ENCODE data around the gene P2RX1. TPM values are rescaled to one million over a fixed set of nuclear protein-coding genes. Genes with fewer than 3 reads are reported as not detected.

Gene P2RX1
- total and polyA plus RNA-seq, 2 of the 4 experiments (the other 2 are of a cell fraction): not detected

DNA sequence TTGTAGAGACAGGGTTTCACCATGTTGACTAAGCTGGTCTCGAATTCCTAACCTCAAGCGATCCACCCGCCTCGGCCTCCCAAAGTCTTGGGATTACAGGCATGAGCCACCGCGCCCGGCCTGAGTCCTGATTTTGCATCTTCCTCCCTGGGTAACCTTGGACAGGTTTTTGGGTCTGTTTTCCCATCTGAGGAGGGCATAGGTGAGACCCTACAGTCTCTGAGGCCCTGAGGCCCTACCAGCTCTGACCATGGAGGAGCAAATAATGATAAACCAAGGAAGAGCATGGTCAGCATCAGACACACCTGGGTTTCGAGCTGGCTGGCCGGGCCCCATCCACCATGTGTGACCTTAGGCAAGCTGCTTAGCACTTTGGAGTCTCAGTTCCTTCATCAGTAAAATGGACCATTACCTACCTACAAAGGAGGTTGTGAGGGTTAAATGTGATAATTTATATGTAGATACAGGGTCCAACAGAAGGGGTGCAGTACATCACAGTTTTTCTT, 69.0 kb downstream of the P2RX1 start:
- H3K18ac ChIP-seq (ENCODE audit: low read depth, low read length): no peak overlapping the region
- in situ Hi-C loops (cut with MboI; ENCODE audit: low sequenced_read_pairs): no loop called here
- no peak for TF ChIP-seq NFE2L2 (IDR thresholded peaks at IDR 0.05; ENCODE audit: low read depth, low read length)
- no CpG with 5 or more reads among the region's 9 CpGs for WGBS, 2 experiments (ENCODE audit: extremely low coverage in 2 of 2, insufficient read length in 1 of 2)
- H2AK5ac ChIP-seq (ENCODE audit: low read depth, low read length): no peak overlapping the region
- BruUV-seq (replicated peaks): no TSS peak
- no peak for ATAC-seq (ENCODE audit: low read depth)
- peaks cover 9% of the 10 kb centered on the region for H3K27me3 ChIP-seq (ENCODE audit: control insufficient read depth, insufficient read depth, low read length)
- no peak overlapping the region for H4K5ac ChIP-seq (ENCODE audit: low read depth, low read length)
- H2BK5ac ChIP-seq (ENCODE audit: low read depth, low read length, poor library complexity, severe bottlenecking): no peak overlapping the region
- dilution Hi-C loops (cut with HindIII; ENCODE audit: low sequenced_read_pairs, unreplicated experiment): no loop called here
- H3K27ac ChIP-seq (ENCODE audit: insufficient read depth, low read length): no peak overlapping the region
- H4K8ac ChIP-seq (ENCODE audit: low read depth in 2 of 2, low read length in 2 of 2): no peak overlapping the region
- H3K9me3 ChIP-seq (ENCODE audit: control insufficient read depth, insufficient read depth, low read length): no peaks in the 10 kb centered on the region
- H3K56ac ChIP-seq (ENCODE audit: extremely low read depth, insufficient read depth, low read length): no peak overlapping the region
- peaks cover 8% of the 10 kb centered on the region for H3K36me3 ChIP-seq (ENCODE audit: control insufficient read depth, insufficient read depth, low read length)
- no peak overlapping the region for H3K4ac ChIP-seq (ENCODE audit: low read depth, low read length)
- no peak overlapping the region for H2AK9ac ChIP-seq (replicated peaks; ENCODE audit: low read depth, low read length, poor library complexity)
- ChIA-PET CTCF (interaction anchor here (0.9 to 3.2 kb wide), 5 partner anchors 12 to 116 kb away, joined by 3 to 18 read pairs (median 7); no protein-coding TSS in a partner anchor), POLR2A (ENCODE audit: unreplicated experiment) (no interaction called here)
- H2BK15ac ChIP-seq (ENCODE audit: low read depth, low read length): no peak overlapping the region
- peaks cover 3% of the 10 kb centered on the region for H3K4me1 ChIP-seq (ENCODE audit: control insufficient read depth, insufficient read depth, low read length)
- H4K20me1 ChIP-seq (ENCODE audit: insufficient read depth, low read length): peaks cover 13% of the 10 kb centered on the region; the same call in 1 of the 2 replicates
- H3K4me2 ChIP-seq (ENCODE audit: low read depth, low read length): no peak overlapping the region
- H2BK20ac ChIP-seq (ENCODE audit: low read depth, low read length): no peak overlapping the region
- H2AFZ ChIP-seq (replicated peaks; ENCODE audit: low read length, poor library complexity): no peak overlapping the region
- intact Hi-C loops (cut with micrococcal nuclease): loop anchor here (2.0 kb wide), 1 partner anchor 46 kb away; the partner anchor contains the start of gene CAMKK1
- H2BK120ac ChIP-seq (ENCODE audit: low read depth, low read length): no peak overlapping the region
- H3K79me1 ChIP-seq (ENCODE audit: low read depth in 1 of 2, low read length in 2 of 2): peaks cover 20 to 32% of the 10 kb centered on the region in 2 experiments
- H4K91ac ChIP-seq (ENCODE audit: insufficient read depth, low read depth, low read length): no peak overlapping the region
- H3K23ac ChIP-seq (ENCODE audit: low read depth, low read length): no peak overlapping the region
- H3K4me3 ChIP-seq (ENCODE audit: insufficient read depth, low read depth, low read length): no peak overlapping the region
- H3K9ac ChIP-seq (ENCODE audit: low read depth, low read length): no peak overlapping the region
- peaks cover 9% of the 10 kb centered on the region; the same call in 1 of the 2 replicates for H3K9me1 ChIP-seq (ENCODE audit: insufficient read depth, low read length)
- no peak for DNase-seq
- H3K14ac ChIP-seq (replicated peaks; ENCODE audit: low read depth, low read length): no peak overlapping the region

Other genes with a start within 250 kb of the P2RX1 start
- gene TAX1BP3, start 247.9 kb downstream of the P2RX1 start, total RNA-seq (2012; rRNA removed): 146 and 170 TPM in 2 replicates
- gene TAX1BP3, start 247.9 kb downstream of the P2RX1 start, polyA plus RNA-seq (2012; rRNA removed): 176 and 196 TPM in 2 replicates
- gene EMC6, start 247.7 kb downstream of the P2RX1 start, total RNA-seq (2012; rRNA removed): 10.8 and 10.9 TPM in 2 replicates
- 80.5 and 84.4 TPM in 2 replicates for gene EMC6, start 247.7 kb downstream of the P2RX1 start, polyA plus RNA-seq (2012; rRNA removed)
- 1.7 and 1.8 TPM in 2 replicates for gene P2RX5, start 220.3 kb downstream of the P2RX1 start, total RNA-seq (2012; rRNA removed)
- gene P2RX5, start 220.3 kb downstream of the P2RX1 start, polyA plus RNA-seq (2012; rRNA removed): 3.5 and 3.7 TPM in 2 replicates
- gene HASPIN, start 192.6 kb downstream of the P2RX1 start, total RNA-seq (2012; rRNA removed): 3.9 and 4.3 TPM in 2 replicates
- 1.9 and 2.2 TPM in 2 replicates for gene HASPIN, start 192.6 kb downstream of the P2RX1 start, polyA plus RNA-seq (2012; rRNA removed)
- gene ITGAE, start 115.3 kb downstream of the P2RX1 start, total RNA-seq (2012; rRNA removed): 47.8 and 54.1 TPM in 2 replicates
- gene ITGAE, start 115.3 kb downstream of the P2RX1 start, polyA plus RNA-seq (2012; rRNA removed): 57.8 and 60.8 TPM in 2 replicates
- gene NCBP3, start 70.2 kb downstream of the P2RX1 start, total RNA-seq (2012; rRNA removed): 10.8 and 15.6 TPM in 2 replicates
- gene NCBP3, start 70.2 kb downstream of the P2RX1 start, polyA plus RNA-seq (2012; rRNA removed): 13.5 and 21.0 TPM in 2 replicates
- 4.1 and 4.2 TPM in 2 replicates for gene CAMKK1, start 23.4 kb downstream of the P2RX1 start, total RNA-seq (2012; rRNA removed)
- gene CAMKK1, start 23.4 kb downstream of the P2RX1 start, polyA plus RNA-seq (2012; rRNA removed): 7.7 and 8.2 TPM in 2 replicates
- gene ATP2A3, start 48.0 kb upstream of the P2RX1 start, total RNA-seq (2012; rRNA removed): 0.18 and 0.28 TPM in 2 replicates
- 0.63 and 0.76 TPM in 2 replicates for gene ATP2A3, start 48.0 kb upstream of the P2RX1 start, polyA plus RNA-seq (2012; rRNA removed)
- gene ZZEF1, start 226.6 kb upstream of the P2RX1 start, total RNA-seq (2012; rRNA removed): 32.2 and 34.4 TPM in 2 replicates
- 11.4 and 13.3 TPM in 2 replicates for gene ZZEF1, start 226.6 kb upstream of the P2RX1 start, polyA plus RNA-seq (2012; rRNA removed)
- 14.7 and 15.2 TPM in 2 replicates for gene CYB5D2, start 226.7 kb upstream of the P2RX1 start, total RNA-seq (2012; rRNA removed)
- gene CYB5D2, start 226.7 kb upstream of the P2RX1 start, polyA plus RNA-seq (2012; rRNA removed): 22.2 and 23.6 TPM in 2 replicates